H1 (cell line): ENCODE results near the gene SLC25A26. TPM values are rescaled to one million over a fixed set of nuclear protein-coding genes. Genes with fewer than 3 reads are reported as not detected.
A peak's percentile ranks its signal among the peaks of the same experiment; 100 is the strongest.

Experiments
- CTCF ChIA-PET: fragments of 300-600 bp; sonication (Branson Sonifier 250); formaldehyde crosslinking; loops from one replicate; lab custom pipeline; 2021; ENCODE audit not compliant: partially characterized antibody; lab: Charles Lee
- POLR2A ChIA-PET: fragments of 300-600 bp; sonication (Branson Sonifier 250); formaldehyde crosslinking; loops from one replicate; lab custom pipeline; 2021; ENCODE audit warnings: inconsistent platforms; ENCODE audit not compliant: partially characterized antibody; lab: Charles Lee
- DNase-seq, 2 experiments: peaks; one replicate each; pipeline versions ENCODE4 v3.0.0 to v3.0.0-alpha.2; 2010 to 2022; ENCODE audit warnings: low spot score in 2 of 2, low read depth in 1 of 2, mixed read lengths in 1 of 2
- FAIRE-seq: peaks from 2 replicates; lab custom pipeline; 2011; peaks lifted over from hg19 to GRCh38; lab: Jason Lieb, UNC
- H2AFZ ChIP-seq: 2 replicates; pipeline ENCODE4 v1.8.1; 2012; ENCODE audit warnings: low read length, inconsistent platforms
- H2AK5ac ChIP-seq: 2 replicates; pipeline ENCODE4 v1.6.1; 2013; ENCODE audit warnings: low read depth, low read length
- H2BK120ac ChIP-seq: replicated peaks from 2 replicates; pipeline ENCODE3; 2013; ENCODE audit warnings: low read depth, low read length, inconsistent platforms
- H2BK12ac ChIP-seq: 2 replicates; pipeline ENCODE4 v1.6.1; 2013; ENCODE audit warnings: low read depth, low read length
- H2BK15ac ChIP-seq: 2 replicates; pipeline ENCODE4 v1.6.1; 2013; ENCODE audit warnings: low read length
- H2BK20ac ChIP-seq: 2 replicates; pipeline ENCODE4 v1.6.1; 2013; ENCODE audit warnings: low read length
- H2BK5ac ChIP-seq: 2 replicates; pipeline ENCODE4 v1.6.1; 2013; ENCODE audit warnings: low read depth, low read length
- H3K14ac ChIP-seq: 2 replicates; pipeline ENCODE4 v1.6.1; 2013; ENCODE audit warnings: inconsistent platforms; ENCODE audit not compliant: insufficient read length
- H3K18ac ChIP-seq: 2 replicates; pipeline ENCODE4 v1.6.1; 2013; ENCODE audit warnings: low read length; ENCODE audit errors: extremely low read depth
- H3K23ac ChIP-seq: 2 replicates; pipeline ENCODE4 v1.6.1; 2013; ENCODE audit warnings: inconsistent platforms; ENCODE audit not compliant: insufficient read length
- H3K23me2 ChIP-seq: 2 replicates; pipeline ENCODE4 v1.6.1; 2013; ENCODE audit warnings: low read depth, low read length
- H3K27ac ChIP-seq: 2 replicates; pipeline ENCODE4 v1.6.1; 2011; ENCODE audit warnings: low read depth, low read length, inconsistent platforms
- H3K27me3 ChIP-seq, 4 experiments: replicated peaks in 1 of 4; 1 replicate in 1 of 4; 2 replicates in 3 of 4; pipeline versions ENCODE4 v1.6.1 to v1.8.1; 2011 to 2013; ENCODE audit warnings: low read length in 3 of 4, mild to moderate bottlenecking in 3 of 4, inconsistent platforms in 2 of 4, mixed read lengths in 2 of 4, moderate library complexity in 1 of 4; ENCODE audit not compliant: control insufficient read depth in 3 of 4, insufficient read depth in 3 of 4; ENCODE audit errors: extremely low read depth in 1 of 4
- H3K36me3 ChIP-seq, 4 experiments: 2 replicates each; pipeline versions ENCODE4 v1.6.1 to v1.8.1; 2011 to 2013; ENCODE audit warnings: mild to moderate bottlenecking in 4 of 4, low read length in 3 of 4, moderate library complexity in 2 of 4, control low read depth in 1 of 4, inconsistent platforms in 1 of 4; ENCODE audit not compliant: insufficient read depth in 4 of 4, control insufficient read depth in 2 of 4
- H3K4ac ChIP-seq: replicated peaks from 2 replicates; pipeline ENCODE3; 2013; ENCODE audit warnings: low read length, low read depth, mixed read lengths, inconsistent platforms; ENCODE audit not compliant: insufficient read length
- H3K4me1 ChIP-seq, 4 experiments: replicated peaks in 1 of 4; 1 replicate in 1 of 4; 2 replicates in 3 of 4; pipeline versions ENCODE4 v1.6.1 to v1.8.1; 2011 to 2013; ENCODE audit warnings: low read length in 3 of 4, inconsistent platforms in 2 of 4, mixed read lengths in 1 of 4; ENCODE audit not compliant: insufficient read depth in 4 of 4, control insufficient read depth in 3 of 4
- H3K4me2 ChIP-seq, 2 experiments: 2 replicates each; pipeline versions ENCODE4 v1.6.1 to v1.8.1; 2011 to 2013; ENCODE audit warnings: low read depth in 2 of 2, low read length in 2 of 2, control low read depth in 1 of 2, inconsistent platforms in 1 of 2, mild to moderate bottlenecking in 1 of 2; ENCODE audit not compliant: insufficient read depth in 1 of 2
- H3K4me3 ChIP-seq, 4 experiments: fragments of 200-600, 300-600 bp in 1 of 4; sonication (generic), shearing (Covaris generic), sonication (Bioruptor Twin) in 1 of 4; 2 replicates each; pipeline versions ENCODE4 v1.5.1 to v1.8.1; 2011 to 2016; ENCODE audit warnings: low read length in 4 of 4, low read depth in 3 of 4, control low read depth in 2 of 4, inconsistent platforms in 2 of 4, mild to moderate bottlenecking in 2 of 4, mixed read lengths in 1 of 4, moderate library complexity in 1 of 4; ENCODE audit not compliant: insufficient read depth in 2 of 4; ENCODE audit errors: extremely low read depth in 1 of 4
- H3K56ac ChIP-seq: replicated peaks from 2 replicates; pipeline ENCODE3; 2013; ENCODE audit warnings: low read depth, mild to moderate bottlenecking, mixed read lengths, low read length, inconsistent platforms; ENCODE audit not compliant: insufficient read length
- H3K79me1 ChIP-seq: 2 replicates; pipeline ENCODE4 v1.6.1; 2013; ENCODE audit warnings: low read depth, low read length, control low read depth
- H3K79me2 ChIP-seq, 2 experiments: 2 replicates each; pipeline versions ENCODE4 v1.6.1 to v1.8.1; 2012 to 2013; ENCODE audit warnings: low read length in 2 of 2, mild to moderate bottlenecking in 2 of 2, inconsistent platforms in 1 of 2; ENCODE audit not compliant: insufficient read depth in 2 of 2, control insufficient read depth in 1 of 2
- H3K9ac ChIP-seq, 4 experiments: replicated peaks in 1 of 4; 1 replicate in 1 of 4; 2 replicates in 3 of 4; pipeline versions ENCODE4 v1.6.1 to v1.8.1; 2011 to 2013; ENCODE audit warnings: low read depth in 3 of 4, low read length in 3 of 4, control low read depth in 2 of 4, mild to moderate bottlenecking in 2 of 4, moderate library complexity in 2 of 4, inconsistent platforms in 1 of 4; ENCODE audit errors: extremely low read depth in 1 of 4
- H3K9me3 ChIP-seq, 2 experiments: 2 replicates each; pipeline versions ENCODE4 v1.6.1 to v1.8.1; 2012 to 2013; ENCODE audit warnings: mild to moderate bottlenecking in 2 of 2, moderate library complexity in 2 of 2, control low read depth in 1 of 2, inconsistent platforms in 1 of 2, low read depth in 1 of 2, low read length in 1 of 2, mixed read lengths in 1 of 2; ENCODE audit not compliant: insufficient read depth in 2 of 2
- H4K20me1 ChIP-seq, 2 experiments: replicated peaks in 1 of 2; 2 replicates each; pipeline versions ENCODE3 to v1.8.1; 2011 to 2013; ENCODE audit warnings: inconsistent platforms in 2 of 2, low read length in 2 of 2, mild to moderate bottlenecking in 1 of 2; ENCODE audit not compliant: insufficient read depth in 2 of 2, control insufficient read depth in 1 of 2
- H4K5ac ChIP-seq: 2 replicates; pipeline ENCODE4 v1.6.1; 2013; ENCODE audit warnings: low read length, low read depth, mixed read lengths, inconsistent platforms; ENCODE audit not compliant: insufficient read length
- H4K8ac ChIP-seq: 2 replicates; pipeline ENCODE4 v1.8.0; 2013; ENCODE audit warnings: mild to moderate bottlenecking, moderate library complexity, low read length, inconsistent platforms; ENCODE audit not compliant: insufficient read depth; ENCODE audit errors: extremely low read depth
- H4K91ac ChIP-seq: replicated peaks from 2 replicates; pipeline ENCODE3; 2013; ENCODE audit warnings: low read length, mixed read lengths, inconsistent platforms; ENCODE audit not compliant: insufficient read length
- ASH2L ChIP-seq: fragments of 200-600, 300-600 bp; sonication (generic); IDR thresholded peaks from one replicate; pipeline ENCODE4 v1.7.1; 2017; ENCODE audit warnings: low read length
- BACH1 ChIP-seq: IDR thresholded peaks from 2 replicates; pipeline ENCODE4 v1.6.1; 2012; ENCODE audit warnings: low read length, improper control_type of control experiment
- CTBP2 ChIP-seq: IDR thresholded peaks from 2 replicates; pipeline ENCODE4 v1.7.0; 2011; ENCODE audit warnings: borderline replicate concordance, mild to moderate bottlenecking, moderate library complexity, mixed read lengths, low read length; ENCODE audit not compliant: insufficient read depth, insufficient read length
- EGR1 ChIP-seq: IDR thresholded peaks from 2 replicates; pipeline ENCODE4 v1.6.1; 2011; ENCODE audit warnings: low read depth, low read length, borderline replicate concordance
- EZH2 ChIP-seq: fragments of 200-600 bp; sonication (generic); IDR thresholded peaks from 2 replicates; pipeline ENCODE4 v1.7.1; 2012; ENCODE audit warnings: low read depth, mild to moderate bottlenecking, moderate library complexity, low read length, inconsistent platforms; ENCODE audit not compliant: severe bottlenecking
- GABPA ChIP-seq: IDR thresholded peaks from 2 replicates; pipeline ENCODE4 v1.6.1; 2011; ENCODE audit warnings: mild to moderate bottlenecking, low read length, moderate library complexity, borderline replicate concordance; ENCODE audit not compliant: insufficient read depth
- GTF2F1 ChIP-seq: IDR thresholded peaks from 2 replicates; pipeline ENCODE4 v1.6.1; 2012; ENCODE audit warnings: low read depth, low read length, improper control_type of control experiment, borderline replicate concordance
- JUN ChIP-seq: IDR thresholded peaks from 2 replicates; pipeline ENCODE4 v1.6.1; 2011; ENCODE audit warnings: low read depth, mild to moderate bottlenecking, improper control_type of control experiment, low read length
- MAX ChIP-seq: IDR thresholded peaks from 2 replicates; pipeline ENCODE4 v1.6.1; 2012; ENCODE audit warnings: inconsistent platforms
- POLR2A ChIP-seq, 2 experiments: IDR thresholded peaks; 1 replicate in 1 of 2; 2 replicates in 1 of 2; pipeline ENCODE4 v1.6.1; 2011; ENCODE audit warnings: low read depth in 2 of 2, low read length in 2 of 2, mild to moderate bottlenecking in 2 of 2; ENCODE audit errors: control extremely low read depth in 1 of 2
- POLR2AphosphoS5 ChIP-seq: IDR thresholded peaks from 2 replicates; pipeline ENCODE4 v1.6.1; 2011; ENCODE audit warnings: low read depth, low read length
- RXRA ChIP-seq: IDR thresholded peaks from 2 replicates; pipeline ENCODE4 v1.6.1; 2011; ENCODE audit warnings: low read depth, mild to moderate bottlenecking, low read length, moderate library complexity; ENCODE audit not compliant: insufficient read depth
- SIRT6 ChIP-seq: IDR thresholded peaks from one replicate; pipeline ENCODE4 v1.7.1; 2012; ENCODE audit warnings: low read length, inconsistent platforms
- SRF ChIP-seq: IDR thresholded peaks from 2 replicates; pipeline ENCODE4 v1.6.1; 2011; ENCODE audit warnings: mild to moderate bottlenecking, low read depth, low read length, moderate library complexity
- TCF12 ChIP-seq: IDR thresholded peaks from 2 replicates; pipeline ENCODE4 v1.6.1; 2011; ENCODE audit warnings: low read depth, mild to moderate bottlenecking, low read length
- ZNF274 ChIP-seq: IDR thresholded peaks from 2 replicates; pipeline ENCODE4 v1.7.0; 2012; ENCODE audit warnings: low read length, borderline replicate concordance; ENCODE audit errors: extremely low read depth
- polyA plus RNA-seq, 7 experiments: library from polyadenylated mRNA; depleted of rRNA in 3 of 7; stranded (reverse) in 5 of 7; unstranded in 2 of 7; fragments of >200 nt in 5 of 7; fragments of 200-250 nt in 2 of 7; gene quantifications; 1 replicate in 5 of 7; 2 replicates in 1 of 7; 4 replicates in 1 of 7; pipeline versions ENCODE4 v1.2.1 to v1.2.3, GENCODE V29; 2011 to 2013; ENCODE audit warnings: missing spikeins in 2 of 7, mixed read lengths in 2 of 7
- total RNA-seq: library from RNA; stranded (reverse); fragmentation: NEBNext Ultra II Directional; extraction: Animal tissue kit (Norgen Biotek cat#: 25700); gene quantifications from 2 replicates; pipeline ENCODE4 v1.2.1, GENCODE V29; 2021

Gene SLC25A26
- total and polyA plus RNA-seq, 2 of the 8 experiments (the other 6 are each of a cell fraction or from before 2014, with no cell fraction given), result 30.0 to 37.0 TPM

- no peak overlapping the region for H2AFZ ChIP-seq
- no peaks in the 10 kb centered on the region for H3K4me1 ChIP-seq
- ChIA-PET CTCF (interaction anchor here (0.7 to 4.3 kb wide), 5 partner anchors 13 to 437 kb away, joined by 3 to 24 read pairs (median 4); no protein-coding TSS in a partner anchor), POLR2A (interaction anchor here (1.6 kb wide), 1 partner anchor 10 kb away, joined by 5 read pairs; no protein-coding TSS in a partner anchor)
- H3K4ac ChIP-seq, result no peak overlapping the region
- no peak overlapping the region for H3K4me2 ChIP-seq
- H4K8ac ChIP-seq, result no peak overlapping the region
- H2BK12ac ChIP-seq, result no peak overlapping the region
- no peak overlapping the region for H3K23ac ChIP-seq
- H4K5ac ChIP-seq, result no peak overlapping the region
- H3K79me1 ChIP-seq, result no peaks in the 10 kb centered on the region
- DNase-seq (no peak), FAIRE-seq (no peak)
- H3K18ac ChIP-seq, result no peak overlapping the region
- H2BK15ac ChIP-seq, result no peak overlapping the region
- H3K23me2 ChIP-seq, result no peaks in the 10 kb centered on the region
- peaks cover 0 to 21% of the 10 kb centered on the region in 2 experiments; a peak in 2 of 4 replicates for H3K79me2 ChIP-seq
- H2BK120ac ChIP-seq, result no peak overlapping the region
- peaks cover 62 to 89% (median 71%) of the 10 kb centered on the region in 4 experiments for H3K36me3 ChIP-seq
- H3K27ac ChIP-seq, result no peak overlapping the region
- H2AK5ac ChIP-seq, result no peak overlapping the region
- H3K14ac ChIP-seq, result no peak overlapping the region
- H3K56ac ChIP-seq, result peak overlapping the region; percentile 1
- no peak overlapping the region for H3K9ac ChIP-seq
- H2BK5ac ChIP-seq, result no peak overlapping the region
- H2BK20ac ChIP-seq, result no peak overlapping the region
- H3K4me3 ChIP-seq, result no peak overlapping the region
- H3K9me3 ChIP-seq, result no peaks in the 10 kb centered on the region; a peak in 1 of 4 replicates
- H3K27me3 ChIP-seq, result no peaks in the 10 kb centered on the region
- H4K20me1 ChIP-seq, result peaks cover 5 to 16% of the 10 kb centered on the region in 2 experiments
- H4K91ac ChIP-seq, result no peak overlapping the region
- TF ChIP-seq POLR2AphosphoS5, result no peak
- TF ChIP-seq ZNF274, result no peak
- no peak for TF ChIP-seq GABPA
- no peak for TF ChIP-seq SIRT6
- TF ChIP-seq RXRA, result no peak
- TF ChIP-seq JUN, result no peak
- TF ChIP-seq CTBP2, result no peak
- no peak for TF ChIP-seq GTF2F1
- TF ChIP-seq POLR2A (IDR thresholded peaks at IDR 0.05; ENCODE audit: control extremely low read depth in 1 of 2, low read depth in 2 of 2, low read length in 2 of 2), result no peak
- no peak for TF ChIP-seq MAX
- no peak for TF ChIP-seq EGR1
- no peak for TF ChIP-seq ASH2L
- TF ChIP-seq BACH1, result no peak
- TF ChIP-seq TCF12, result no peak
- no peak for TF ChIP-seq EZH2
- TF ChIP-seq SRF, result no peak
These were observed 164.3 kb downstream of the SLC25A26 start for GRCh38 chr3:66385066-66385465.
